Panc1 (cell line): ENCODE data around the gene LETM1.

Experiments
- CTCF ChIP-seq: fragments of 450-650 bp; IDR thresholded peaks from 2 replicates; pipeline ENCODE4 v1.5.1; 2017; ENCODE audit warnings: mild to moderate bottlenecking
- POLR2AphosphoS5 ChIP-seq: IDR thresholded peaks from 2 replicates; pipeline ENCODE4 v1.6.1; 2012; ENCODE audit warnings: mild to moderate bottlenecking, low read depth, low read length, moderate library complexity
- SIN3A ChIP-seq: IDR thresholded peaks from 2 replicates; pipeline ENCODE4 v1.6.1; 2012; ENCODE audit warnings: low read depth, mild to moderate bottlenecking, low read length, moderate library complexity, borderline replicate concordance; ENCODE audit not compliant: insufficient read depth
- TCF7L2 ChIP-seq: IDR thresholded peaks from 2 replicates; pipeline ENCODE4 v1.6.1; 2011; ENCODE audit warnings: mild to moderate bottlenecking, low read depth, low read length, inconsistent platforms
- TF ChIP-seq, protein P1 (sequence below), 2 experiments: IDR thresholded peaks; 2 replicates each; pipeline ENCODE4 v1.6.1; 2011 to 2012; ENCODE audit warnings: low read depth in 2 of 2, control low read depth in 1 of 2, low read length in 1 of 2, mild to moderate bottlenecking in 1 of 2, moderate library complexity in 1 of 2; ENCODE audit not compliant: insufficient read depth in 1 of 2

DNA sequence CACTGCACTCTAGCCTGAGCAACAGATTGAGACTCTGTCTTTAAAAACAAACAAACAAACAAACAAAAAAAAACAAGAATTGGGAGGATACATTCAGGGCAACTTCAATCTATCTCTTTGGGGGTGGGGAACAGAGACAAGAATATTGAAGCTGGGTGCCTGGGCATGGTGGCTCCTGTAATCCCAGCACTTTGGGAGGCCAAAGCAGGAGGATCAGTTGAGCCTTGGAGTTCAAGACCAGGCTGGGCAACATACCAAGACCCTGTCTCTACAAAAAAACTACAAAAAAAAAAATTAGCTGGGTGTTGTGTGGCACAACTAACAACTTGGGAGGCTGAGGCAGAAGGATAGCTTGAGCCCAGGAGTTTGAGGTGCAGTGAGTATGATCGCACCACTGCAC lies 1.2 kb downstream of the LETM1 start:
- TF ChIP-seq CTCF (no peak), SIN3A (no peak), TCF7L2 (no peak), POLR2AphosphoS5 (no peak)
- TF ChIP-seq, protein P1, sequence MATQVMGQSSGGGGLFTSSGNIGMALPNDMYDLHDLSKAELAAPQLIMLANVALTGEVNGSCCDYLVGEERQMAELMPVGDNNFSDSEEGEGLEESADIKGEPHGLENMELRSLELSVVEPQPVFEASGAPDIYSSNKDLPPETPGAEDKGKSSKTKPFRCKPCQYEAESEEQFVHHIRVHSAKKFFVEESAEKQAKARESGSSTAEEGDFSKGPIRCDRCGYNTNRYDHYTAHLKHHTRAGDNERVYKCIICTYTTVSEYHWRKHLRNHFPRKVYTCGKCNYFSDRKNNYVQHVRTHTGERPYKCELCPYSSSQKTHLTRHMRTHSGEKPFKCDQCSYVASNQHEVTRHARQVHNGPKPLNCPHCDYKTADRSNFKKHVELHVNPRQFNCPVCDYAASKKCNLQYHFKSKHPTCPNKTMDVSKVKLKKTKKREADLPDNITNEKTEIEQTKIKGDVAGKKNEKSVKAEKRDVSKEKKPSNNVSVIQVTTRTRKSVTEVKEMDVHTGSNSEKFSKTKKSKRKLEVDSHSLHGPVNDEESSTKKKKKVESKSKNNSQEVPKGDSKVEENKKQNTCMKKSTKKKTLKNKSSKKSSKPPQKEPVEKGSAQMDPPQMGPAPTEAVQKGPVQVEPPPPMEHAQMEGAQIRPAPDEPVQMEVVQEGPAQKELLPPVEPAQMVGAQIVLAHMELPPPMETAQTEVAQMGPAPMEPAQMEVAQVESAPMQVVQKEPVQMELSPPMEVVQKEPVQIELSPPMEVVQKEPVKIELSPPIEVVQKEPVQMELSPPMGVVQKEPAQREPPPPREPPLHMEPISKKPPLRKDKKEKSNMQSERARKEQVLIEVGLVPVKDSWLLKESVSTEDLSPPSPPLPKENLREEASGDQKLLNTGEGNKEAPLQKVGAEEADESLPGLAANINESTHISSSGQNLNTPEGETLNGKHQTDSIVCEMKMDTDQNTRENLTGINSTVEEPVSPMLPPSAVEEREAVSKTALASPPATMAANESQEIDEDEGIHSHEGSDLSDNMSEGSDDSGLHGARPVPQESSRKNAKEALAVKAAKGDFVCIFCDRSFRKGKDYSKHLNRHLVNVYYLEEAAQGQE (IDR thresholded peaks at IDR 0.05; ENCODE audit: insufficient read depth in 1 of 2, low read depth in 2 of 2, low read length in 1 of 2), result no peak
